ENCODE data around the gene USP26. TPM values are rescaled to one million over a fixed set of nuclear protein-coding genes. Genes with fewer than 3 reads are reported as not detected.

The USP26 gene, protein sequence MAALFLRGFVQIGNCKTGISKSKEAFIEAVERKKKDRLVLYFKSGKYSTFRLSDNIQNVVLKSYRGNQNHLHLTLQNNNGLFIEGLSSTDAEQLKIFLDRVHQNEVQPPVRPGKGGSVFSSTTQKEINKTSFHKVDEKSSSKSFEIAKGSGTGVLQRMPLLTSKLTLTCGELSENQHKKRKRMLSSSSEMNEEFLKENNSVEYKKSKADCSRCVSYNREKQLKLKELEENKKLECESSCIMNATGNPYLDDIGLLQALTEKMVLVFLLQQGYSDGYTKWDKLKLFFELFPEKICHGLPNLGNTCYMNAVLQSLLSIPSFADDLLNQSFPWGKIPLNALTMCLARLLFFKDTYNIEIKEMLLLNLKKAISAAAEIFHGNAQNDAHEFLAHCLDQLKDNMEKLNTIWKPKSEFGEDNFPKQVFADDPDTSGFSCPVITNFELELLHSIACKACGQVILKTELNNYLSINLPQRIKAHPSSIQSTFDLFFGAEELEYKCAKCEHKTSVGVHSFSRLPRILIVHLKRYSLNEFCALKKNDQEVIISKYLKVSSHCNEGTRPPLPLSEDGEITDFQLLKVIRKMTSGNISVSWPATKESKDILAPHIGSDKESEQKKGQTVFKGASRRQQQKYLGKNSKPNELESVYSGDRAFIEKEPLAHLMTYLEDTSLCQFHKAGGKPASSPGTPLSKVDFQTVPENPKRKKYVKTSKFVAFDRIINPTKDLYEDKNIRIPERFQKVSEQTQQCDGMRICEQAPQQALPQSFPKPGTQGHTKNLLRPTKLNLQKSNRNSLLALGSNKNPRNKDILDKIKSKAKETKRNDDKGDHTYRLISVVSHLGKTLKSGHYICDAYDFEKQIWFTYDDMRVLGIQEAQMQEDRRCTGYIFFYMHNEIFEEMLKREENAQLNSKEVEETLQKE
- total RNA-seq: not detected
- long read RNA-seq: 0 reads

DNA sequence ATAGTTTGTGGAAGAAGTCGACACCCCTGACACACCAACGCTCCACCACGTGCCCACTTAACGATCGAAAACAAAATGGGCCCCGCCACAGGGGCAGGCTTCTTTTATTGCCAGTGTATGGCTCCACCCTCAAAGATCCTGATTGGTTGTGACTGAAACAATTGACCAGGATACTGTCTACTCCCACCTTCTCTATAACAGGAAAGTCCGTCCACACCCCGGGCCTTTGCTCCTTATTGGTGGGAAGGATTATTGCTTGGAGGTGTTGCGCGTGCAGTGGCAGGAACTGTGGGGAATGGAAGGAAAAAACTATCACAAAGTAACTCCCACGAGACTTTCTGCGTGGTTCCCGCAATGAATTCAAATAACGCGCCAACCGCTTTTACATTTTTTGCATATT, at the start of gene USP26:
Gene USP26, minus strand, starts transcription at position 79 of the 400 bp plus-strand sequence. CDS start 68,889 bp downstream, outside the sequence.
- Histone ChIP-seq H3K9me3 (no peaks in the 10 kb centered on the region), H3K4me3 (no peak within 1 kb of the TSS), H3K4me1 (no peaks in the 10 kb centered on the region), H3K36me3 (no peaks in the 10 kb centered on the region), H3K27ac (no peak within 1 kb of the TSS), H3K27me3 (no peaks in the 10 kb centered on the region)
- DNase-seq: no peak
- no peak for TF ChIP-seq CTCF (IDR thresholded peaks at IDR 0.05)
- no peak for TF ChIP-seq POLR2A (IDR thresholded peaks at IDR 0.05)
- WGBS (ENCODE audit: insufficient coverage, low coverage, low lambda C conversion rate, missing lambda C conversion rate): 86% methylated on average over 16 of the region's 16 CpGs
- intact Hi-C loops (cut with DNase I): no loop called here
- ATAC-seq: no peak

DNA sequence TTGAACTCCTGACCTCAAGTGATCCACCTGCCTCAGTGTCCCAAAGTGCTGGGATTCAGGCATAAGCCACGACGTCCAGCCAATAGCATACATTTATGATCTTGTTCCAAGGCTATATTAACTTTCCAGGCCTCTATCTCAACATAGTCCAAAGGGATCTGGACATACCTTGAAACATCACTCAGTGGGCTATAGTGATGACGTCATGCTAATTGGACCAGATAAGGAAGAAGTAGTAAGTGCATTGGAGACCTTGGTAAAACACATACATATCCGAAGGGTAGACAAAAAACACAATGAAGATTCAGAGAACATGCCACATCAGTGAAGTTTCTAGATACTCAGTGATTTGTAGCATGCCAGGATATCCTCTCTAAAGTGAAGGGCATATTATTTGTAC, 37.4 kb upstream of the USP26 start:
- TF ChIP-seq CTCF (IDR thresholded peaks at IDR 0.05): no peak
- TF ChIP-seq POLR2A (IDR thresholded peaks at IDR 0.05): no peak
- intact Hi-C loops (cut with DNase I): no loop called here

DNA sequence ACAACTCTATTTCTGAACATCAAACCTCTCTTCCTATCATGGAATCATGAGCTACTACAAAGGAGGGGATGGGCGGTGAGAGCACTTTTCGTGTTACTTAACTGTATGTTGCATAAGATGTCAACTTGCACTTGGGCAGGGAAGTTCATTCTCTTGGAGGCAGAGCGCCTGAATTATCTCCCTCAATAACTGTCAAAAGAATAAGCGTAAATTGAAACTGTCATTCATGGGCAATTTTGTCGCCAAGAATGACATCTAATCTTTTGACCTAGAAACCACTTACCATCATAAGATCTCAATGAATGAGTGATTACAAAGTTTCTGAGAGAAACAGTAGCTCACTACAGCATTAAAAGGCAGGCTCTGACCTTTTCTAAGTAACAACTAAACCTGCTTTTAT, 23.5 kb upstream of the USP26 start:
- WGBS (ENCODE audit: insufficient coverage, low coverage, low lambda C conversion rate, missing lambda C conversion rate): 57% methylated on average over 5 of the region's 5 CpGs
- intact Hi-C loops (cut with DNase I): no loop called here
- no peaks in the 10 kb centered on the region for H3K4me1 ChIP-seq
- no peaks in the 10 kb centered on the region for H3K36me3 ChIP-seq
- H3K4me3 ChIP-seq: no peak overlapping the region
- no peak overlapping the region for H3K27ac ChIP-seq
- DNase-seq (no peak), ATAC-seq (no peak)
- H3K9me3 ChIP-seq: no peaks in the 10 kb centered on the region
- peaks cover 0 to 5% of the 10 kb centered on the region in 2 donors for H3K27me3 ChIP-seq
- TF ChIP-seq CTCF (IDR thresholded peaks at IDR 0.05) (no peak), POLR2A (IDR thresholded peaks at IDR 0.05) (no peak)

More for the DNA sequence above, 37.4 kb upstream of the USP26 start:
- Histone ChIP-seq H3K4me3 (no peak overlapping the region), H3K27me3 (no peaks in the 10 kb centered on the region), H3K36me3 (no peaks in the 10 kb centered on the region), H3K4me1 (no peaks in the 10 kb centered on the region), H3K27ac (no peak overlapping the region), H3K9me3 (no peaks in the 10 kb centered on the region)
- ATAC-seq (no peak), DNase-seq (no peak)
- WGBS (ENCODE audit: insufficient coverage, low coverage, low lambda C conversion rate, missing lambda C conversion rate): 43% methylated on average over 2 of the region's 4 CpGs

DNA sequence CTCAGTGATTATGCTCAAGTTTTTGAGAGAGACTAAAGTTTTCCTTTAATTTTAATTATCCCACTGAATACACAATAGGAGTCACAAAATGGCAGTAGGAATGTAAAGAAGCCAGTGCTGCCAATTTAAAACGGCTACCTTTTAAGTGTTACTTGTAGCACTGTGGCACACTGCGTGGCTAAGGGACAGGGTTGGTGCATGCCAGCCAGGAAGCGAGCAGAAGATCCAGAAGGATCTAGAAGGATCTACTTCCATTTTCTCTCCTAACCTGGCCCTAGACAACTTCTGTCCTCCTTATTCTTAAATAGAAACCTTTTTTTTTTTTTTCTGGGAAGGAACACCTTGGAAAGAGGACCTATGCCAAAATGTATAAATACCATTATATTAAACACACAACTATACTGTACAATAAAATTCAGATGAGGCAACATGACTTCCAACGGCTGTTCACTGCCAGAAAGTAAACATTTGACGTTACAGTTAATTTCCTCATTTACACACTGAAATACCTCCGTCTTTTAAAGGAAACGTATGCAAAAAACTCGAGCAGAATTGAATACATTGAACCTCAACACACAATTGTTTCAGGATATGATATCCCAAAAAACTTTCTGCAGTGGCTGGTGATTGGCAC, 2.7 kb downstream of the USP26 start:
- Histone ChIP-seq H3K4me1 (no peaks in the 10 kb centered on the region), H3K4me3 (no peak overlapping the region), H3K36me3 (no peaks in the 10 kb centered on the region), H3K27me3 (no peaks in the 10 kb centered on the region), H3K9me3 (no peaks in the 10 kb centered on the region), H3K27ac (no peak overlapping the region)
- TF ChIP-seq CTCF (IDR thresholded peaks at IDR 0.05): no peak
- TF ChIP-seq POLR2A (IDR thresholded peaks at IDR 0.05): no peak
- DNase-seq (no peak), ATAC-seq (no peak)
- WGBS (ENCODE audit: insufficient coverage, low coverage, low lambda C conversion rate, missing lambda C conversion rate): 50% methylated on average over 8 of the region's 8 CpGs
- intact Hi-C loops (cut with DNase I): no loop called here

All from right lobe of liver (tissue), 6 donors.